Spleen (tissue), 11 donors: ENCODE results near the gene KIF16B. TPM values are rescaled to one million over a fixed set of nuclear protein-coding genes. Genes with fewer than 3 reads are reported as not detected.
"Not testable (repeated sequence)": the region's sequence is repeated elsewhere in the genome, so short reads cannot be mapped to it uniquely, and the experiment has no call there.

Source experiments
- DNase-seq: peaks from one replicate; pipeline ENCODE4 v3.0.0-alpha.2; 2020
- H3K27ac ChIP-seq, 8 donors: fragments of 200-600 bp; sonication (generic) in 7 of 8; 1 replicate in 4 of 8; 2 replicates in 4 of 8; pipeline versions ENCODE4 v1.5.0 to v1.8.0; 2016 to 2021; ENCODE audit warnings: inconsistent platforms in 4 of 8, mild to moderate bottlenecking in 4 of 8, moderate library complexity in 1 of 8
- H3K27me3 ChIP-seq, 7 donors: fragments of 200-600 bp; sonication (generic) in 6 of 7; replicated peaks in 1 of 7; 1 replicate in 4 of 7; 2 replicates in 3 of 7; pipeline versions ENCODE4 v1.5.0 to v1.8.0; 2016 to 2021; ENCODE audit warnings: inconsistent platforms in 3 of 7, mild to moderate bottlenecking in 1 of 7
- H3K36me3 ChIP-seq, 6 donors: fragments of 200-600 bp; sonication (generic) in 5 of 6; 1 replicate in 4 of 6; 2 replicates in 2 of 6; pipeline versions ENCODE4 v1.5.0 to v1.8.0; 2016 to 2021; ENCODE audit warnings: inconsistent platforms in 2 of 6
- H3K4me1 ChIP-seq, 6 donors: fragments of 200-600 bp; sonication (generic) in 5 of 6; 1 replicate in 3 of 6; 2 replicates in 3 of 6; pipeline versions ENCODE4 v1.5.0 to v1.8.0; 2016 to 2021; ENCODE audit warnings: inconsistent platforms in 3 of 6
- H3K4me3 ChIP-seq, 8 donors: fragments of 200-600 bp; sonication (generic) in 7 of 8; 1 replicate in 4 of 8; 2 replicates in 4 of 8; pipeline versions ENCODE4 v1.5.0 to v1.8.0; 2016 to 2021; ENCODE audit warnings: inconsistent platforms in 4 of 8, mild to moderate bottlenecking in 4 of 8, moderate library complexity in 2 of 8
- H3K9me3 ChIP-seq, 8 donors: fragments of 200-600 bp; sonication (generic) in 7 of 8; 1 replicate in 4 of 8; 2 replicates in 4 of 8; pipeline versions ENCODE4 v1.5.0 to v1.8.0; 2016 to 2021; ENCODE audit warnings: inconsistent platforms in 4 of 8
- POLR2A ChIP-seq, 3 donors: fragments of 450-650 bp; IDR thresholded peaks; one replicate each; pipeline ENCODE4 v1.5.1; 2017; ENCODE audit warnings: antibody characterized with exemption in 3 of 3, mild to moderate bottlenecking in 1 of 3
- POLR2AphosphoS5 ChIP-seq, 3 donors: sonication (generic); formaldehyde crosslinking; IDR thresholded peaks; one replicate each; pipeline ENCODE4 v1.5.1; 2017; ENCODE audit warnings: antibody characterized with exemption in 3 of 3
- WGBS, 5 donors: extraction: QIAGEN DNeasy Blood & Tissue Kit in 3 of 5; methylation state at CpG; one replicate each; pipeline versions ENCODE4 v1.1.5 to v1.1.7; 2013 to 2018; 5-methylcytosine and 5-hydroxymethylcytosine counted together
- intact Hi-C: fragments of 100-400 bp; cut with DNase I; formaldehyde crosslinking; loops from one replicate; pipeline ENCODE4 v1.15.0; 2023; ENCODE audit warnings: low total_unique reads
- polyA plus RNA-seq, 3 donors: library from polyadenylated mRNA; stranded (reverse); fragments of 200-250 nt; gene quantifications; one replicate each; pipeline ENCODE4 v1.2.1, GENCODE V29; 2013
- total RNA-seq, 7 donors: library from RNA; depleted of rRNA in 3 of 7; stranded (reverse); fragments of >200 nt in 3 of 7; fragmentation: NEBNext Ultra II Directional in 4 of 7; extraction: Animal tissue kit (Norgen Biotek cat#: 25700) in 4 of 7; gene quantifications; one replicate each; pipeline versions ENCODE4 v1.1.0 to v1.2.1, GENCODE V29; 2016 to 2021
- TF ChIP-seq, protein P1 (sequence below), 11 experiments: fragments of 200-600 bp in 7 of 11; fragments of 450-650 bp in 4 of 11; sonication (generic) in 4 of 11; IDR thresholded peaks in 8 of 11; conservative IDR thresholded peaks in 3 of 11; 1 replicate in 7 of 11; 2 replicates in 4 of 11; pipeline versions ENCODE4 v1.4.0 to v1.8.0; 2016 to 2021; ENCODE audit warnings: antibody characterized with exemption in 11 of 11, inconsistent platforms in 4 of 11, mild to moderate bottlenecking in 1 of 11
- donor health status: healthy with polysubstance abuse.
- donor health status: DM: no; HTN: no; CAD: no; lungs with moderate emphysema.
- donor health status: DM: no; HTN: no; CAD: no.
- donor health status: Bipolar disorder and iron deficiency.
- donor health status: healthy.
- donor health status: DM: no; HTN: no; CAD: no.
- donor health status: DM: yes; HTN: yes; CAD: no.

Gene KIF16B
- total and polyA plus RNA-seq, 10 donors: 3.0 to 30.1 (median 21.2) TPM

DNA sequence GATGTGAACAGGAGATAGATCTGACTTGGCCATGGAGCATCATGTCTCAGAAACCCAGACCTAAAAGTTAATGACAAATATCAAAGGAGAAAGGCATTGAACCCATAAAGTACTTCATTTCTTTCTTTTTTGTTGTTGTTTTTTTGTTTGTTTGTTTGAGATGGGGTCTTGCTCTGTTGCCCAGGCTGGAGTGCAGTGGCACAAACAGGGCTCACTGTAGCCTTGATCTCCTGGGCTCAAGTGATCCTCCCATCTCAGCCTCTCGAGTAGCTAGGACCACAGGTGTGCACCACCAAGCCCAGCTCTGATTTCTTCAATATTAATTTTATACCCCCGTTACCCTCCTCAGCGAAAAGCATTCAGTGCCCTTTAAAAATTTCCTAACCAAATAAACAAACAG, 45.8 kb downstream of the KIF16B start:
- H3K4me3 ChIP-seq: no peak overlapping the region
- H3K9me3 ChIP-seq: peaks cover 0 to 20% (median 4%) of the 10 kb centered on the region in 8 donors
- H3K4me1 ChIP-seq: no peaks in the 10 kb centered on the region
- H3K27ac ChIP-seq: no peak overlapping the region
- intact Hi-C loops: no loop called here
- H3K36me3 ChIP-seq: peaks cover 0 to 40% (median 8%) of the 10 kb centered on the region in 6 donors
- DNase-seq: no peak
- H3K27me3 ChIP-seq: no peaks in the 10 kb centered on the region
- 92 to 97% (median 95%) methylated on average over 3 of the region's 3 CpGs for WGBS, 5 donors
- no peak for TF ChIP-seq POLR2A (IDR thresholded peaks at IDR 0.05)

DNA sequence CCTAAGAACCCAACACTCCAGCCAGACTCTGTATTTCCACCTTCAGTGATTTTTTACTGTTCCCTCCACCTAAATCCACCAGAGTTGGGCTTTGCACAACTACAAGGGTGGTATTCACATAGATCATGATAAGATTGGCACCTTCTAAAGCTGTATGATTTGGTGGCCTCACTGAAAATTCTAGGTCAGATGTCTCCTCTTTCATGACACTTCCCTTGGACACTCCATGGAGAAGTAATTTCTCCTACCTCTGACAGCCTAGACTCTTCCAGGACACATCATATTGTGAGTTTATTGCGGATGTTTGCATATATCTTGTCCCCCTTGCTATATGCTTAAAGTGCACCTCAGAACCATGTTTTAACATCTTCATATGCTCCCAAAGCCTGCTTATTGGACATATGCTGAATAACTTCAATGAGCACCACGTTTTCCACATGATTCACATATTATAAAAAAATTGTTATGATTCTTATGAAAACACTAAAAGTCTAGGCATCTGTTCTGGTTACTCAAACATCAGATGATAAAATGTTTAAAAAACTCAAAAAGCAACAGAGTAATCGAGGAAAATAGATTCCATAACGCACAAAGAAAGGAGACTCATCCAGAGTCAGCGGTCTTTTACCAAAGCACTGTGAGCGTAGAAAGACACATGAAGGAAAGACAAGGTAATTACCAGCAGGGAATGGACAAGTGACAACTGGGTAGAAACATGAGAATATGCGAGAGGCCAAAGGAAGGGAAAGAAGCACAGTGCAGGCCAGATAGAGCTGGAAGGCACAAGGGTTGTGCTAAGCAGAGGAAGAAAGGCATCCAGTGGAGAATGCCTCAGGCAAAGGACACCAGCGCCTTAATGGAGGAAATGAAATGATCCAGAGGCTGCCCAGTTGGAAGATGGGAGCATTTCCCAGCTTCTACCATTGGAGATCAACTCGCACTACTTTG, 46.5 kb downstream of the KIF16B start:
- DNase-seq: no peak
- Histone ChIP-seq H3K9me3 (peaks cover 0 to 20% (median 4%) of the 10 kb centered on the region in 8 donors), H3K4me3 (no peak overlapping the region), H3K36me3 (peaks cover 0 to 40% (median 8%) of the 10 kb centered on the region in 6 donors), H3K27ac (no peak overlapping the region), H3K4me1 (no peaks in the 10 kb centered on the region), H3K27me3 (no peaks in the 10 kb centered on the region)
- 85 to 95% (median 91%) methylated on average over 9 of the region's 9 CpGs for WGBS, 5 donors
- TF ChIP-seq, protein P1, sequence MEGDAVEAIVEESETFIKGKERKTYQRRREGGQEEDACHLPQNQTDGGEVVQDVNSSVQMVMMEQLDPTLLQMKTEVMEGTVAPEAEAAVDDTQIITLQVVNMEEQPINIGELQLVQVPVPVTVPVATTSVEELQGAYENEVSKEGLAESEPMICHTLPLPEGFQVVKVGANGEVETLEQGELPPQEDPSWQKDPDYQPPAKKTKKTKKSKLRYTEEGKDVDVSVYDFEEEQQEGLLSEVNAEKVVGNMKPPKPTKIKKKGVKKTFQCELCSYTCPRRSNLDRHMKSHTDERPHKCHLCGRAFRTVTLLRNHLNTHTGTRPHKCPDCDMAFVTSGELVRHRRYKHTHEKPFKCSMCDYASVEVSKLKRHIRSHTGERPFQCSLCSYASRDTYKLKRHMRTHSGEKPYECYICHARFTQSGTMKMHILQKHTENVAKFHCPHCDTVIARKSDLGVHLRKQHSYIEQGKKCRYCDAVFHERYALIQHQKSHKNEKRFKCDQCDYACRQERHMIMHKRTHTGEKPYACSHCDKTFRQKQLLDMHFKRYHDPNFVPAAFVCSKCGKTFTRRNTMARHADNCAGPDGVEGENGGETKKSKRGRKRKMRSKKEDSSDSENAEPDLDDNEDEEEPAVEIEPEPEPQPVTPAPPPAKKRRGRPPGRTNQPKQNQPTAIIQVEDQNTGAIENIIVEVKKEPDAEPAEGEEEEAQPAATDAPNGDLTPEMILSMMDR (IDR thresholded peaks at IDR 0.05 in 8 of 11, conservative IDR thresholded peaks at IDR 0.05 in 3 of 11): no peak
- no peak for TF ChIP-seq POLR2A (IDR thresholded peaks at IDR 0.05)
- no peak for TF ChIP-seq POLR2AphosphoS5 (IDR thresholded peaks at IDR 0.05)
- intact Hi-C loops: no loop called here

DNA sequence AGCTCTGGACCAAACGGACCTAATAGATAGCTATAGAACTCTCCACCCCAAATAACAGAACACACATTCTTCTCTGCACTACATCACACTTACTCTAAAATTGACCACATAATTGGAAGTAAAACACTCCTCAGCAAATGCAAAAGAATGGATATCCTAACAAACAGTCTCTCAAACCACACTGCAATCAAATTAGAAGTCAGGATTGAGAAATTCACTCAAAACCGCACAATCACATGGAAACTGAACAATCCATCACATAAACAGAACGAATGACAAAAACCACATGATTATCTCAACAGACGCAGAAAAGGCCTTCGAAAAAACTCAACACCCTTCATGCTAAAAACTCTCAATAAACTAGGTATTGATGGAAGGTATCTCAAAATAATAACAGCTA, 50.6 kb downstream of the KIF16B start:
- 79 to 94% (median 85%) methylated on average over 5 of the region's 5 CpGs for WGBS, 5 donors
- not testable (repeated sequence) for H3K4me3 ChIP-seq

DNA sequence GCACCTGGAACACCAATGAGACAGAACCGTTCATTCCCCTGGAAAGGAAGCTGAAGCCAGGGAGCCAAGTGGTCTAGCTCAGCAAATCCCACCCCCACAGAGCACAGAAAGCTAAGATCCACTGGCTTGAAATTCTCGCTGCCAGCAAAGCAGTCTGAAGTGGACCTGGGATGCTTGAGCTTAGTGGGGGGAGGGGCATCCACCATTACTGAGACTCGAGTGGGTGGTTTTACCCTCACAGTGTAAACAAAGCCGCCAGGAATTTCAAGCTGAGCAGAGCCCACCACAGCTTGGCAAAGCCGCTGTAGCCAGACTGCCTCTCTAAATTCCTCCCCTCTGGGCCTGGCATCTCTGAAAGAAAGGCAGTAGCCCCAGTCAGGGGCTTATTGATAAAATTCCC, 53.1 kb downstream of the KIF16B start:
- intact Hi-C loops: no loop called here
- no peak for DNase-seq
- H3K4me3 ChIP-seq: no peak overlapping the region
- H3K27me3 ChIP-seq: no peaks in the 10 kb centered on the region
- H3K9me3 ChIP-seq: peaks cover 0 to 18% (median 4%) of the 10 kb centered on the region in 8 donors
- peaks cover 0 to 23% (median 2%) of the 10 kb centered on the region in 6 donors for H3K36me3 ChIP-seq
- 85 to 100% (median 94%) methylated on average over 1 to 5 of the region's 5 CpGs for WGBS, 5 donors
- peaks cover 0 to 5% (median 0%) of the 10 kb centered on the region in 6 donors for H3K4me1 ChIP-seq
- no peak overlapping the region for H3K27ac ChIP-seq
- TF ChIP-seq POLR2A (IDR thresholded peaks at IDR 0.05): no peak
- no peak for TF ChIP-seq POLR2AphosphoS5 (IDR thresholded peaks at IDR 0.05)
- TF ChIP-seq, protein P1 (IDR thresholded peaks at IDR 0.05 in 8 of 11, conservative IDR thresholded peaks at IDR 0.05 in 3 of 11): no peak

More for the DNA sequence above, 50.6 kb downstream of the KIF16B start:
- Histone ChIP-seq H3K36me3 (peaks cover 0 to 47% (median 8%) of the 10 kb centered on the region in 6 donors), H3K9me3 (peaks cover 0 to 20% (median 4%) of the 10 kb centered on the region in 8 donors)
- H3K27me3 ChIP-seq, DNase-seq, H3K4me1 ChIP-seq, intact Hi-C loops, H3K27ac ChIP-seq: not testable (repeated sequence)

DNA sequence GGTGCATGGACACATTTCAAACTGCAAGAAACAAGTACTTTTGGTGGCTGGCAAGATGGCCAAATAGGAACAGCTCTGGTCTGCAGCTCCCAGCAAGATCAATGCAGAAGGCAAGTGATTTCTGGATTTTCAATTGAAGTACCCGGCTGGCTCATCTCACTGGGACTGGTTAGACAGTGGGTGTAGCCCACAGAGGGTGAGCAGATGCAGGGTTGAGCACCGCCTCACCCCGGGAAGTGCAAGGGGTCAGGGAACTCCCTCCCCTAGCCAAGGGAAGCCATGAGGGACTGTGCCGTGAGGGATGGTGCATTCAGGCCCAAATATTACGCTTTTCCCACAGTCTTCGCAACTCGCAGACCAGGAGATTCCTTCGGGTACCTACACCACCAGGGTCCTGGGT, 53.6 kb downstream of the KIF16B start:
- H3K4me3 ChIP-seq, H3K27me3 ChIP-seq, intact Hi-C loops, DNase-seq, H3K4me1 ChIP-seq, H3K27ac ChIP-seq: not testable (repeated sequence)
- peaks cover 0 to 13% (median 1%) of the 10 kb centered on the region in 8 donors for H3K9me3 ChIP-seq
- WGBS, 5 donors: 78 to 89% (median 85%) methylated on average over 8 of the region's 8 CpGs
- H3K36me3 ChIP-seq: peaks cover 0 to 18% (median 0%) of the 10 kb centered on the region in 6 donors
